ENCODE data around the gene SAE1.

- TF ChIP-seq, protein P1, sequence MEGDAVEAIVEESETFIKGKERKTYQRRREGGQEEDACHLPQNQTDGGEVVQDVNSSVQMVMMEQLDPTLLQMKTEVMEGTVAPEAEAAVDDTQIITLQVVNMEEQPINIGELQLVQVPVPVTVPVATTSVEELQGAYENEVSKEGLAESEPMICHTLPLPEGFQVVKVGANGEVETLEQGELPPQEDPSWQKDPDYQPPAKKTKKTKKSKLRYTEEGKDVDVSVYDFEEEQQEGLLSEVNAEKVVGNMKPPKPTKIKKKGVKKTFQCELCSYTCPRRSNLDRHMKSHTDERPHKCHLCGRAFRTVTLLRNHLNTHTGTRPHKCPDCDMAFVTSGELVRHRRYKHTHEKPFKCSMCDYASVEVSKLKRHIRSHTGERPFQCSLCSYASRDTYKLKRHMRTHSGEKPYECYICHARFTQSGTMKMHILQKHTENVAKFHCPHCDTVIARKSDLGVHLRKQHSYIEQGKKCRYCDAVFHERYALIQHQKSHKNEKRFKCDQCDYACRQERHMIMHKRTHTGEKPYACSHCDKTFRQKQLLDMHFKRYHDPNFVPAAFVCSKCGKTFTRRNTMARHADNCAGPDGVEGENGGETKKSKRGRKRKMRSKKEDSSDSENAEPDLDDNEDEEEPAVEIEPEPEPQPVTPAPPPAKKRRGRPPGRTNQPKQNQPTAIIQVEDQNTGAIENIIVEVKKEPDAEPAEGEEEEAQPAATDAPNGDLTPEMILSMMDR (IDR thresholded peaks at IDR 0.05): no peak
- no peak for TF ChIP-seq EP300 (IDR thresholded peaks at IDR 0.05)
- TF ChIP-seq POLR2AphosphoS5 (IDR thresholded peaks at IDR 0.05): no peak
- TF ChIP-seq POLR2A (IDR thresholded peaks at IDR 0.05): no peak
These were observed 78.9 kb downstream of the SAE1 start for GRCh38 chr19:47209319-47210179.
